Esophagus muscularis mucosa (tissue), 3 donors: ENCODE data around the gene C1orf74.

ENCODE experiments used
- POLR2A ChIP-seq: fragments of 450-650 bp; IDR thresholded peaks from one replicate; pipeline ENCODE4 v1.6.1; 2017; ENCODE audit warnings: antibody characterized with exemption, moderate library complexity, mild to moderate bottlenecking, low read depth
- POLR2AphosphoS5 ChIP-seq, 2 donors: sonication (generic); formaldehyde crosslinking; IDR thresholded peaks; one replicate each; pipeline ENCODE4 v1.6.1; 2017; ENCODE audit warnings: antibody characterized with exemption in 2 of 2
- TF ChIP-seq, protein P1 (sequence below), 3 experiments: fragments of 200-600 bp in 2 of 3; fragments of 450-650 bp in 1 of 3; sonication (generic) in 2 of 3; IDR thresholded peaks; one replicate each; pipeline ENCODE4 v1.5.1; 2017 to 2019; ENCODE audit warnings: antibody characterized with exemption in 3 of 3, mild to moderate bottlenecking in 2 of 3, moderate library complexity in 1 of 3

DNA sequence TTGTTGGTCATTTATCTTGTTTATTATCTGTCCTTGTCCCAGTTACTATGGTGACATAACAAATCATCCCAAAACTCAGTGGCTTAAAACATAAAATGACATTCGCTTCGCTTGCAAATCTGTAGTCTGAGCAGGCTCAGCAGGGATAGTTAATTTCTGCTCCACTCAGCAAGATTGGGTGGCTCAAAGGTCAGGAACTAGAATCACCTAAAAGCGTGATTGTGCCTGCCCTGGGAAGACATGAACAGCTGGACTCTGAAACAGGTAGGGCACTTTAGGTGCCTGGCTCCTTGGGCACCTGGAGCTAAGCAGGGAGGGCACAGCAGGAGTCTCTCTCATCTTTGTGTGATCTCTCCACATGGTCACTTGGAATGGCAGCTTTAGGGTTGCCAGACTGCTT lies 43.2 kb downstream of the C1orf74 start:
- TF ChIP-seq, protein P1, sequence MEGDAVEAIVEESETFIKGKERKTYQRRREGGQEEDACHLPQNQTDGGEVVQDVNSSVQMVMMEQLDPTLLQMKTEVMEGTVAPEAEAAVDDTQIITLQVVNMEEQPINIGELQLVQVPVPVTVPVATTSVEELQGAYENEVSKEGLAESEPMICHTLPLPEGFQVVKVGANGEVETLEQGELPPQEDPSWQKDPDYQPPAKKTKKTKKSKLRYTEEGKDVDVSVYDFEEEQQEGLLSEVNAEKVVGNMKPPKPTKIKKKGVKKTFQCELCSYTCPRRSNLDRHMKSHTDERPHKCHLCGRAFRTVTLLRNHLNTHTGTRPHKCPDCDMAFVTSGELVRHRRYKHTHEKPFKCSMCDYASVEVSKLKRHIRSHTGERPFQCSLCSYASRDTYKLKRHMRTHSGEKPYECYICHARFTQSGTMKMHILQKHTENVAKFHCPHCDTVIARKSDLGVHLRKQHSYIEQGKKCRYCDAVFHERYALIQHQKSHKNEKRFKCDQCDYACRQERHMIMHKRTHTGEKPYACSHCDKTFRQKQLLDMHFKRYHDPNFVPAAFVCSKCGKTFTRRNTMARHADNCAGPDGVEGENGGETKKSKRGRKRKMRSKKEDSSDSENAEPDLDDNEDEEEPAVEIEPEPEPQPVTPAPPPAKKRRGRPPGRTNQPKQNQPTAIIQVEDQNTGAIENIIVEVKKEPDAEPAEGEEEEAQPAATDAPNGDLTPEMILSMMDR (IDR thresholded peaks at IDR 0.05), result no peak
- TF ChIP-seq POLR2A, result no peak
- TF ChIP-seq POLR2AphosphoS5 (IDR thresholded peaks at IDR 0.05), result no peak
